MM.1S (cell line): Measurements from ENCODE around the gene NEURL1.

Experiments used
- CTCF ChIP-seq: fragments of 300-600 bp; sonication (generic); IDR thresholded peaks from 2 replicates; pipeline ENCODE4 v1.5.1; 2016; ENCODE audit warnings: antibody characterized with exemption, low read length, mixed read lengths
- EZH2 ChIP-seq: fragments of 300-600 bp; sonication (generic); optimal IDR thresholded peaks from 2 replicates; pipeline ENCODE3; 2017; ENCODE audit warnings: low read depth, mild to moderate bottlenecking, antibody characterized with exemption, low read length, mixed read lengths

GRCh38 chr10:103456074-103456660 is 37.3 kb upstream of the NEURL1 start:
- TF ChIP-seq CTCF (no peak), EZH2 (no peak)
